Measurements from ENCODE around the gene TNK2.
"Not testable (repeated sequence)": the region's sequence is repeated elsewhere in the genome, so short reads cannot be mapped to it uniquely, and the experiment has no call there.

Gene TNK2

GRCh38 chr3:195844671-195845218, 63.6 kb downstream of the TNK2 start:
- no peak for FAIRE-seq

DNA sequence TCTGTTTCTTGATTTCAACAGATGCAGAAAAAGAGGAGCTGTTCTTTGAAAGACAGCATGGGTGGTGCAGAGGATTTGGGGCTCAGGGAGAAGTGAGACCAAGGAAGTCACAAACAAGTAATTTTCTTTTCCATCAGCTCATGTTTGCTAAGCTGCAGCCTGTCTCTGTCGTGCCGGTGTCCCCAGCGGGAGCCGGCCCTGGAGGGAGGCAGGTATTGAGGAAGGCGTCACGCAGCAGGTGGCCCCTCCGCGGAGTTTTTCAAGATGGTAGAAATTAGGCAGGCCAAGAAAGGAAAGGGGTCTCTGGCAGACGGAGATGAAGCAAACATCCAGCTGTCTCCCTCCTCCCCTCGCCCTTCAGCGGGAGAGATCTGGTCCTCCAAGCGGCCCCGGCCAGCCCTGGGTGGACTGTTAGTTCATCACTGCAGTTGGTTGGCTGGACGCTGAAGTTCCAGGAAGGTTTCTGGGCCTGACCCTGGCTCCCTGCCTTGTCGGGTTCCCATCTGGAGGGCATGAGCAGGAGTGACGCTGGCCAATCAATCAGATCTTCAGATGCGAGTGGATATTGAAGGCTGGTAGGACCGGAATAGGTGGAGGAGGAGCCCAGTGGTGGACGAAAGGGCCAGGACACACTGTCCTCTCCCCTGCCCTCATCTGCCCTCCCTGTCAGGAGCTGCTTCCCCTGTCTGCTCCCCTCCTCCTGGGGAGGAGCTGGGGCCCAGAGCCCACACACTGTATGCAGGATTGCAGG, 68.9 kb downstream of the TNK2 start:
- no peak for FAIRE-seq

DNA sequence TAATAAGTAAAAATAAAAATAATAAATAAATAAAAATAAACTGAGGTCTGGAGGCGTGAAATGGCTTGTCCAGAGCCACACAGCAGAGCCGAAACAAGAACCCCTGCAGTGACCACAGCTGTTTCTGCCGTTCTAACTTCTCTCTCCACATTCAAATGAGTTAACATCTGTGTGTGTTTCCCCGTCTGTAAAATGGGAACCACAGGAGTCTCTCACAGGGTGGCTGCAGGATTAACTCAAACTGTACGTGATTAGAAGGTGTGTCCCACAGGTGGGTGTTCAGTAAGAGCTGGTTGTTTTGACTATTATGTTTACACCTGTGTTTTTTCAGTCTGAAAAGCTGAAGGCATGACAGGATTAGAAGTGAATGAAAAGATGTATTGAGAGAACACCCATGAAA, 69.6 kb downstream of the TNK2 start:
- FAIRE-seq, result no peak

- no peak for FAIRE-seq
These were observed 71.7 kb downstream of the TNK2 start for GRCh38 chr3:195836476-195837135.

DNA sequence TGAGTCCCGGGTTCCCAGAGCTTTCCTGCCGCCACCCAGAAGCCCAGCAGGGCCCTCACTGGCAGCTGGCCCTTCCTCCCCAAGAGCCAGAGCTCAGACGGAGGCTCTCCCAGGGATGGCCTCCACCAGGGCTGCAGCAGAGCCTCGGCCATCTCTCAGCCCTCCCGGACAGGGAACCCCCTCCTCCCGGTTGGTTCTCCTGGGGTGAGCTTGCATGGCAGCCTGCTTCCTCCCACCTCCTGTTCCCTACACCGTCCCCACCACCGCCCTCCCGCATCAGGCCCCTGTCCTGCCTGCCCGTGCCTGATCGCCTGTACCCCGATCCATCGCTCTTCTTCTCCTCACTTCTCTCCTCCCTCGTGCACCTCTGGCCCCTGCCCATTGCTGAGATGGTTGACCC, 72.6 kb downstream of the TNK2 start:
- FAIRE-seq, result no peak

DNA sequence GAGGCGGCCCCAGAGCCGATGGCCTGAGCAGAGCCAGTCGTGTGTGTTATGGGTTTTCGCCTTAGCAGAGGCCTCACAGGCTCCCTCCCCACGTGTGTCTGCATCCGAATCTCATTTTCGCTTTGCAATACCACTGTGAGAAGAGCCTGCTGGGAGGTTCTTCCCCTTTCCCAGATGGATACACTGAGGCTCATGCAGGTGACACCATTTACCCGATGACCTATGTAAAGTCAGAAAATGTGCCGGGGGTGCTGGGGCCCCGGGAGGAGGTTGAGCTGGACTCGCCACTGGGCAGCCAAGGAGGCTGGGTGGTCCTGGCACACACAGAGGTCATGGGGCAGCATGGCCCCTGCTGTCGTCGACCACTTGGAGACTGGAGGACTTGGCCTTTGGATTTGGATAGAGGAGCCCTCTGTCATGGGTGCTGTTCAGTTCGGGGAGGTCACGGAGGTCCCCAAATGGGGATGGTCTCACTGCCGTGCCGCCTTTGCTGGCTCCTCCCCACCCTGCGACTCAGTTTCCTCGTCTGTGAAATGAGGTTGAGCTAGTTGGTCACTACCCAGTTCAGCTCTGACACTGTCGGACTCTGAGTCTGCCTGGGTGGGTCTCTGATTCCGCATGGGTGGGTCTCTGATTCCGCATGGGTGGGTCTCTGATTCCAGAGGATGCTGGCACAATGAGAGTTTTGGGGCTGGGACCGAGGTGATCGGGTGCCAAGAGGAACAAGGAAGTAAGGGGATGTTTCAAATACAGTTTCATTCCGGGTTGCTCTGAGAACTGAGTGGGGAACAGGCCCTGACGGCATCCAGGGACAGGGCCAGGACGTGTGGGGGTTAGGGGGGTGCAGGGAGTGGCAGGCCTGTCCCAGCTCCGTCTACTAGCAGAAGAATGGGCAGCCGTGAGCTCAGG, 73.4 kb downstream of the TNK2 start:
- FAIRE-seq, result no peak

DNA sequence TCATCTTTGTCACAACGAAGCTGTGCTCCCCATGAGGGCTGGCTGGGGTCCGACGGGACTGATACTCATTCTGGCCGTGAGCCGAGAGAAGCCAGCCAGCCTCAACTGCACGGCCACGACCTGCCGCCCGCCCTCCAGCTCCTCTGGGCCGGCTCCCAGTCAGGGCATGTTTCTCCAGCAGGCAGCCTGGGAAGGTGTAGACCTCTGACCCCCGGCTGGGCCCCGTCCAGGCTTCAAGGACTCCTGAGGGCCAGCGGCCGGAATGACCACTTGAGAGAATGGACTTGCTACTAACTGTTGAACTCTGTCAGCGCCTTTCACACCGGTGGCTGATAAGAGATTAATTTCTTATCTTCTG, 78.5 kb downstream of the TNK2 start:
- FAIRE-seq, result no peak

DNA sequence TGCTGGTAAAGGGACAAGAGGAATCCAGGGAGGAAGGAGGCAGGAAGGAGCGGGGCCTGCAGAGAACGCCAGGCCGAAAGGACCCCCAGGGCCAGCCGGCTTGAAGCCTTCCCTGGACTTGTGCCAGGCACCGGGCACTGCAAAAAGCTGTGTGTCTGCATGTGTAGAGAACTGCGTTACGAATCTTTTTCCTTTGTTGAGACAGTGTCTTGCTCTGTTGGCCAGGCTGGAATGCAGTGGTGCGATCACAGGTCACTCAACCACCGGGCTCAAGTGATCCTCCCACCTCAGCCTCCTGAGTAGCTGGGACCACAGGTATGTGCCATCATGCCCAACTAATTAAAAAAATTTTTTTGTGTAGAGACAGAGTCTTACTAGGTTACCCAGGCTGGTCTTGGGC, 79.6 kb downstream of the TNK2 start:
- no peak for FAIRE-seq

DNA sequence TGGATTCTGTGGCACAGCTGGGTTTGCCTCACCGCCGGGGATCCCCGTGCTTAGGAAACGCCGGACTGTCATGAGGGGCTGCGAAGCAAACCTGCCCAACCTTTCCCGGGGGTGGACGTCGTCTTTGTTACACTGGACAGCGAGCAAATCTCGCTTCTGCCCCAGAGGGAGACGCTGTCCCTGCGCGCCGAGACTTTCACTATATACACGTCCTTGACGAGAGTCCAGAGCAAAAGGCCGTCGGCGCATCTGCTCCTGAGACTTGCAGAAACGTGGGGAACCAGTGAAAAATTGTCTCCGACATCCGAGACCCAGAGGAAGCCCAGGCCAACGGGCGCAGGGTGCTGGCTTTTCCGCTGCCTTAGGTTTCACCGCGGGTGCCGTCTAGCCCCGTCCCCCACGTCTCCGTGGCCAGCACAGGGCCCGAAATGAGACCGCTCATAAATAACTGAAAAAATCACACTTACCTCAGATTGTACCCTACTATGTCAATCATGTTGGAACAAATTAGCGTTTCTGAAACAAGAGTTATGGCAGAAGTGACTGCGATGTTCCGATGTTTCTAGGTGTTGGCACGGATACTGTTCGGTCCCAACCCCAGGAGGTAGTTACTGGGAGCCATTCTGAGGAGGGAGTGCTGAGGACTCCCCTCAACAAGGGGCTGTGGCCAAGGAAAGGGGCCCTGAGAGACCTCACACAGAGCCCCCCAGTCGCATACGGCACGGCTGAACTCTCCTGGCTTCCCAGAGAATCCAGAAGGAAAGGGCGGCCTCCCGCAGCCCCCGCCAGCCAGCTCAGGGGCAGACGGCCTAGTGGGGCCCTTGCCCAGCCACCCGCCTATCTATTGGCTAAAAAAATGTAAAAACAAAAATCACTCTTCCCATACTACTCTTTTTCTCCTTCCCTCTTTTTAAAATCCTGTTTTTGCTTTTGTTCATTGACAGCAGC, 82.2 kb downstream of the TNK2 start:
- FAIRE-seq, result no peak

DNA sequence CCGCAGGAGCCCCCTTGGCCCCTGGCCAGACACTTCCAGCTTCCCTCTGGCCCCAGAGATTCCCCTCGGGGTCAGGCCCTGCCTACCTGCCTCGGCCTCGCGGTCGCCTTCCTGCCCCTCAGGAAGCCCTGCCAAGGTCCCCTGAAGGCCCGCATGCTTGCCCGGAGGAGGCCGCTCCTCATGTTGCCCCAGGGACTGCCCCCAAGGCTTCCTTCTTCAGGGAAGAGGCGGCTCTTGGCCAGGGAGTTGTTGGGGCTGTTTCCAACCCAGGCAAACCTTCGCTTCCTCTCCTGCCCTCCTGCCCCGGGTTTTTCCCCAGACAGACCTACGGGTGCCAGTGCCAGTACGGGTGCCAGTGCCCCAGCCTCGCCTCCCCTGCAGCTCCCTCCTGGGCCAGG, 83.2 kb downstream of the TNK2 start:
- no peak for FAIRE-seq

DNA sequence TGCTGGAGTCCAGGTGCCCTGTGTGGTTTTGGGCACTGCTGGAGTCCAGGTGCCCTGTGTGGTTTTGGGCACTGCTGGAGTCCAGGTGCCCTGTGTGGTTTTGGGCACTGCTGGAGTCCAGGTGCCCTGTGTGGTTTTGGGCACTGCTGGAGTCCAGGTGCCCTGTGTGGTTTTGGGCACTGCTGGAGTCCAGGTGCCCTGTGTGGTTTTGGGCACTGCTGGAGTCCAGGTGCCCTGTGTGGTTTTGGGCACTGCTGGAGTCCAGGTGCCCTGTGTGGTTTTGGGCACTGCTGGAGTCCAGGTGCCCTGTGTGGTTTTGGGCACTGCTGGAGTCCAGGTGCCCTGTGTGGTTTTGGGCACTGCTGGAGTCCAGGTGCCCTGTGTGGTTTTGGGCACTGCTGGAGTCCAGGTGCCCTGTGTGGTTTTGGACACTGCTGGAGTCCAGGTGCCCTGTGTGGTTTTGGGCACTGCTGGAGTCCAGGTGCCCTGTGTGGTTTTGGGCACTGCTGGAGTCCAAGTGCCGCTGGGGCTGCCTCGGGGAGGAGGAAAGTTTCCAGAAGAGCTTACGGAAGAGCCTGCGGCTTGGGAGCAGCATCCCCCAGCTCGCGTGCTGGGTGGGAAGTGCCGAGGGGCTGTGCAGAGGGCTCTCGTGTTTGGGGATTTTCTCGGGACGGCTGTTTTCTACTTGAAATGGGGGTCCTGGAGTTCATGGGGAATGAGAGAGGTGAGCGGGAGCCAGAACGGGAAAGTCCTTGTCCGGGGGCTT, 83.7 kb downstream of the TNK2 start:
- not testable (repeated sequence) for FAIRE-seq

DNA sequence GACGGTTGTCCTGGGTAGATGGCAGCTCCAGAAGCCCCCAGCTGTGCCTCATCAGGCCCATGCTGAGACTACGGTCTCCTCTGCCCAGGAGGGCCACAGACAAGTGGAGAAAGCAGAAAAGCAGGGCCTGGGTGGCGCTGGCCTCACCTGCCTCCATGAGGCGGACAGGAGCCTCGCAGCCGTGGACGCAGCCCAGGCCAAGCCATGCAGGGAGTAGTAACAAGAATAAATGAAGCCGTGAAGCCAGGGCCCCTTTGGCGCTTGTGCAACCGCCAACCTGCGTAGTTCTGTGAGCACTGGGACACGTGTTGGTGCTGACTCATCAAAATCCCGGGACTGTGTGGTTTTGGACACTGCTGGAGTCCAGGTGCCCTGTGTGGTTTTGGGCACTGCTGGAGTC, 84.4 kb downstream of the TNK2 start:
- no peak for FAIRE-seq

- FAIRE-seq, result no peak
These were observed 85.1 kb downstream of the TNK2 start for GRCh38 chr3:195823280-195823679.

GRCh38 chr3:195822131-195822696, 86.1 kb downstream of the TNK2 start:
- FAIRE-seq, result no peak

DNA sequence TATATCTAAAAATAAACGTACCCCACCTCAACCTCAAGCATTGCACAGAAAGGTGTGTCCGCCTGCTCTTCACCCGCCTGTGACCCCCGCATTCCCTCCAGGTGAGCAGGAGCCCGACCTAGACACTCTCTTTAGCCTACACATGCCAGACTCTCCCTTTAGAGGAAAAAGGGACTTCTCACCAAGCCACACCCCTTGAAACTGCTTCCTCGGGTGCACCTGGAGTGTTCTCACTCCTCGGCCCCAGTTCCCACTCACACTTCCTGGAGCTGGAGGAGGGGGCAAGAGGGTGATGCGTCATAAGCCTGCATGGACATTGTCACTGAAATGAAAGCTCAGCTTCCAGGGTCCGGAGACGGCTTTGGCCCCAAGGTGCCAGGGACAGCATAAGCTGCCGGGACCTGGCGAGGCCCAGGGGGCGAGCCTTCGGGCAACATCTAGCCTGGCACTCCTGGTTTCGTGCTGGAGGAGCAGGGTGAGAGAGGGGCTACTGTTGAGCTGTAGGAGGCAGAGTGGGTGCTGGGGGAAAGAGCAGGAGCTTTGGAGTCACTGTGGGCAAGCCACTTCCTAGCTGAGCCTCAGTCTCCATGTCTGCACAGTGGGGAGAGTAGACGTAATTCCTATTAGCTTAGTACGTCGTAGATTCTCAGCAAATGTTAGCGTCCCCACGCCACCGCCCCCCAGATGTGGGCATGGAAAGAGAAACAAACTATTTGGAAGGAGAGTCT, 86.8 kb downstream of the TNK2 start:
- no peak for FAIRE-seq

GRCh38 chr3:195820901-195821300, 87.5 kb downstream of the TNK2 start:
- FAIRE-seq, result no peak

DNA sequence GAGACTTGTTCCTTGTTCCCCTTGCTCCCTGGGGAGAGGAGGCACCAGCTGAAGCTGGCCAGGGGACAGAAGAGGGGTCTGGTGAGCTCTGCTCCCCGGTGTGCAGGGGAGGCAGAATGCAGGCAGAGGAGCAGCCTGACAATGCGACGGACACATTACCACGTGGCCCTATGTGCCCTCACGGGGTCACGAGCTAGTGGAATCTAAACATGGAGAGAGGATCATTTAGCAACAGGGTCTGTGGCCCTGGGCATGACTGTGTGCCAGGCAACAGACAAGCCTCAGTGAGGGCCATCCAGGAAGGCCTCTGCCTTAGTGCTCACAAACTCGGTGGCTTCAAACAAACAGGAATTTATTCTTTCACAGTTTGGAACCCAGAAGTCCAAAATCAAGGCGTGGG, 88.2 kb downstream of the TNK2 start:
- no peak for FAIRE-seq

GRCh38 chr3:195818301-195818700, 90.0 kb downstream of the TNK2 start:
- no peak for FAIRE-seq

DNA sequence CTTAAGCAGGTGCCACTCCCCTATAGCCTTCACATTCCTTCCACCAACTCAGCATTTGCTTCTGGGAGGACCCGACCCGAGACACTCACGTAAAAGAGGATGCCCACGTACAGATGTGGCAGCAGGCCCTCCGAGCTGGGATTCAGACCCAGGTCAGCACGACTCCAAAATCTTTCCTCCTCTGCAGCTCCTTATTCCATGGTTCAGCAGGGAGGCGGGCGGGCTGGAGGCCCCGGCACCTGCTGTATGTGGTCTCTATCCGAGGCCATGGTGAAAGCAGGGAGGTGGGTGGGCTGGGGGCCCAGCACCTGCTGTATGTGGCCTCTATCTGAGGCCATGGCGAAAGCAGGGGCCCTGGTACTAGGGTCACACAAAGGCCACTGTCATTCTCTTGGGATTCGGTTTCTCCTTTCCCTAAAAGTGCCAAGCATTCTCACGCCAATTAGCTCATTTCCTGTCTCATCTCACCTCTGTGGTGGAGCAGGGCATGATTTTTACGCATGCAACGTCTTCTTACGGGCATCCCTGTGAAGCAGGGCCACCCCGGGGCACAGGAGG, 90.7 kb downstream of the TNK2 start:
- no peak for FAIRE-seq

DNA sequence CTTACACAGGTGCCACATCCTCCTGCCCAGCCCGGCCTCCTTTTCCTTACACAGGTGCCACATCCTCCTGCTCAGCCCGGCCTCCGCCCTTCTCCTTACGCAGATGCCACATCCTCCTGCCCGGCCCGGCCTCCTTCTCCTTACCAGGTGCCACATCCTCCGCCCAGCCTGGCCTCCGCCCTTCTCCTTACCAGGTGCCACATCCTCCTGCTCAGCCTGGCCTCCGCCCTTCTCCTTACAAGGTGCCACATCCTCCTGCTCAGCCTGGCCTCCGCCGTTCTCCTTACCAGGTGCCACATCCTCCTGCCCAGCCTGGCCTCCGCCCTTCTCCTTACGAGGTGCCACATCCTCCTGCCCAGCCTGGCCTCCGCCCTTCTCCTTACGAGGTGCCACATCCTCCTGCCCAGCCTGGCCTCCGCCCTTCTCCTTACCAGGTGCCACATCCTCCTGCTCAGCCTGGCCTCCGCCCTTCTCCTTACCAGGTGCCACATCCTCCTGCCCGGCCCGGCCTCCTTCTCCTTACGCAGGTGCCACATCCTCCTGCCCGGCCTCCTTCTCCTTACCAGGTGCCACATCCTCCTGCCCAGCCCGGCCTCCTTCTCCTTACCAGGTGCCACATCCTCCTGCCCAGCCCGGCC, 92.0 kb downstream of the TNK2 start:
- not testable (repeated sequence) for FAIRE-seq

Data from islet of Langerhans (tissue), 1 donor.